KMS-11 (cell line): ENCODE results near the gene SORCS2.

Experiments
- H2AFZ ChIP-seq: fragments of 200-600 bp; sonication (generic); 2 replicates; pipeline ENCODE4 v1.6.1; 2016; ENCODE audit warnings: antibody characterized with exemption, mixed run types, low read depth
- H3K27ac ChIP-seq: fragments of 200-600 bp; sonication (generic); 2 replicates; pipeline ENCODE4 v1.6.1; 2016; ENCODE audit warnings: mild to moderate bottlenecking, mixed run types
- H3K27me3 ChIP-seq: fragments of 200-600 bp; sonication (generic); 2 replicates; pipeline ENCODE4 v1.6.1; 2017; ENCODE audit warnings: mild to moderate bottlenecking, low read depth, mixed run types, moderate library complexity; ENCODE audit not compliant: insufficient read depth
- H3K36me3 ChIP-seq: fragments of 200-600 bp; sonication (generic); 2 replicates; pipeline ENCODE4 v1.6.1; 2017; ENCODE audit warnings: mild to moderate bottlenecking, mixed run types; ENCODE audit not compliant: insufficient read depth
- H3K4me1 ChIP-seq: fragments of 200-600 bp; sonication (generic); 2 replicates; pipeline ENCODE4 v1.6.1; 2016; ENCODE audit warnings: mild to moderate bottlenecking, low read depth, mixed run types; ENCODE audit not compliant: poor library complexity, severe bottlenecking
- H3K4me2 ChIP-seq: fragments of 200-600 bp; sonication (generic); 2 replicates; pipeline ENCODE4 v1.7.0; 2016; ENCODE audit warnings: mild to moderate bottlenecking, mixed run types
- H3K4me3 ChIP-seq: fragments of 200-600 bp; sonication (generic); IDR thresholded peaks from 2 replicates; pipeline ENCODE4 v1.6.1; 2017; ENCODE audit warnings: low read depth, low read length, mixed read lengths; ENCODE audit not compliant: insufficient read depth
- H3K79me2 ChIP-seq: fragments of 200-600 bp; sonication (generic); 2 replicates; pipeline ENCODE4 v1.6.1; 2016; ENCODE audit warnings: low read depth, mixed run types; ENCODE audit not compliant: insufficient read depth
- H3K9ac ChIP-seq: fragments of 200-600 bp; sonication (generic); 2 replicates; pipeline ENCODE4 v1.6.1; 2016; ENCODE audit warnings: mild to moderate bottlenecking, mixed run types
- H4K20me1 ChIP-seq: fragments of 200-600 bp; sonication (generic); 2 replicates; pipeline ENCODE4 v1.6.1; 2016; ENCODE audit warnings: mild to moderate bottlenecking, mixed run types; ENCODE audit not compliant: insufficient read depth
- CTCF ChIP-seq: fragments of 200-600 bp; sonication (generic); conservative IDR thresholded peaks from 2 replicates; pipeline ENCODE4 v1.6.1; 2017; ENCODE audit warnings: low read depth, mild to moderate bottlenecking, antibody characterized with exemption, low read length, moderate library complexity, mixed read lengths

The SORCS2 gene

DNA sequence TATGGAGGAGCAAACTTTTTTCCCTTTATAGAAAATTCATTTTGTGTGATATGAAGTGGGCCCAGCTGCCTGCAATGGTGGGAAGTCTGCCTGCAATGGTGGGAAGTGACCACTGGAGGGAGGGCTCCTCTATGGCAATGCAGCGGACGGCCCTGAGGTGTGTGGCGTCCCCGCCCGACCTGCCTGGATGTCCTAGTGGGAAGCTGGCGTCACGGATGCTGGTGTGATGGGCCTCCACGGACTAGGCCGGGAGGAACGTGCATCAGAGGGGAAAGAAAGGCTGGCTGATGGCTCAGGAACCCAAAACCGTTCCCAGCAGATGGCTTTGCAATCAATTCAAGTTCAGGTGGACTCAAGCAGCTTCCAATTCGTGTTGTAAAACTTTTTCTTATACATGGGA lies 569.4 kb downstream of the SORCS2 start:
- 0 out of 2 replicates have a peak, but pooled peaks cover 2% of the 10 kb centered on the region for H3K27me3 ChIP-seq
- no peak overlapping the region for H3K4me3 ChIP-seq
- no peak overlapping the region for H3K4me2 ChIP-seq
- H3K9ac ChIP-seq: no peak overlapping the region
- H3K79me2 ChIP-seq: no peaks in the 10 kb centered on the region
- no peaks in the 10 kb centered on the region for H3K36me3 ChIP-seq
- no peak overlapping the region for H3K27ac ChIP-seq
- no peak overlapping the region for H2AFZ ChIP-seq
- H4K20me1 ChIP-seq: no peaks in the 10 kb centered on the region
- TF ChIP-seq CTCF: no peak; the same call in 1 of the 2 replicates
- no peaks in the 10 kb centered on the region for H3K4me1 ChIP-seq

- no peak overlapping the region for H3K4me3 ChIP-seq
- H3K4me2 ChIP-seq: no peak overlapping the region
- no peaks in the 10 kb centered on the region for H3K36me3 ChIP-seq
- no peak overlapping the region for H2AFZ ChIP-seq
- H3K27ac ChIP-seq: no peak overlapping the region
- H3K79me2 ChIP-seq: no peaks in the 10 kb centered on the region
- no peaks in the 10 kb centered on the region for H3K4me1 ChIP-seq
- TF ChIP-seq CTCF: no peak
- H3K27me3 ChIP-seq: 0 out of 2 replicates have a peak, but pooled peaks cover 2% of the 10 kb centered on the region
- H3K9ac ChIP-seq: no peak overlapping the region
- H4K20me1 ChIP-seq: no peaks in the 10 kb centered on the region
These were observed 570.2 kb downstream of the SORCS2 start for GRCh38 chr4:7762376-7763030.

- Histone ChIP-seq H4K20me1 (no peaks in the 10 kb centered on the region), H3K9ac (no peak overlapping the region), H3K79me2 (no peaks in the 10 kb centered on the region), H3K4me3 (no peak overlapping the region), H3K4me1 (no peaks in the 10 kb centered on the region), H2AFZ (no peak overlapping the region), H3K36me3 (no peaks in the 10 kb centered on the region), H3K27me3 (0 out of 2 replicates have a peak, but pooled peaks cover 2% of the 10 kb centered on the region), H3K27ac (no peak overlapping the region), H3K4me2 (no peak overlapping the region)
- TF ChIP-seq CTCF: no peak
These were observed 570.8 kb downstream of the SORCS2 start for GRCh38 chr4:7763106-7763505.

- H3K27ac ChIP-seq: no peak overlapping the region
- H3K4me2 ChIP-seq: no peak overlapping the region
- H3K27me3 ChIP-seq: no peaks in the 10 kb centered on the region
- H3K79me2 ChIP-seq: no peaks in the 10 kb centered on the region
- no peaks in the 10 kb centered on the region for H3K4me1 ChIP-seq
- H3K4me3 ChIP-seq: no peak overlapping the region
- H3K36me3 ChIP-seq: no peaks in the 10 kb centered on the region
- H2AFZ ChIP-seq: no peak overlapping the region
- TF ChIP-seq CTCF: no peak
- H3K9ac ChIP-seq: no peak overlapping the region
- no peaks in the 10 kb centered on the region for H4K20me1 ChIP-seq
These were observed 571.5 kb downstream of the SORCS2 start for GRCh38 chr4:7763788-7764187.
